Measurements from ENCODE around the gene TMEM45B.
"Not testable (repeated sequence)": the region's sequence is repeated elsewhere in the genome, so short reads cannot be mapped to it uniquely, and the experiment has no call there.

TMEM45B gene

GRCh38 chr11:129825380-129825779, 9.7 kb downstream of the TMEM45B start:
- Histone ChIP-seq H3K9me3 (ENCODE audit: control insufficient read depth, low read length) (no peaks in the 10 kb centered on the region), H3K27me3 (ENCODE audit: control insufficient read depth, insufficient read depth, low read length, poor library complexity, severe bottlenecking) (no peaks in the 10 kb centered on the region), H3K4me1 (ENCODE audit: control insufficient read depth, insufficient read depth, low read length) (no peaks in the 10 kb centered on the region), H3K27ac (ENCODE audit: insufficient read depth, low read depth, low read length, poor library complexity, severe bottlenecking) (no peak overlapping the region), H3K4me3 (ENCODE audit: insufficient read depth, low read depth, low read length) (no peak overlapping the region), H3K36me3 (ENCODE audit: control insufficient read depth, insufficient read depth, low read length) (no peaks in the 10 kb centered on the region)
- WGBS, 2 experiments = 86 to 95% methylated on average over 3 of the region's 4 CpGs

- Histone ChIP-seq H3K27me3 (ENCODE audit: control insufficient read depth, insufficient read depth, low read length, poor library complexity, severe bottlenecking) (no peaks in the 10 kb centered on the region), H3K9me3 (ENCODE audit: control insufficient read depth, low read length) (no peaks in the 10 kb centered on the region), H3K27ac (ENCODE audit: insufficient read depth, low read depth, low read length, poor library complexity, severe bottlenecking) (no peak overlapping the region), H3K4me3 (ENCODE audit: insufficient read depth, low read depth, low read length) (no peak overlapping the region), H3K4me1 (ENCODE audit: control insufficient read depth, insufficient read depth, low read length) (no peaks in the 10 kb centered on the region), H3K36me3 (ENCODE audit: control insufficient read depth, insufficient read depth, low read length) (no peaks in the 10 kb centered on the region)
- 89 to 92% methylated on average over 9 of the region's 9 CpGs for WGBS, 2 experiments
Observed at GRCh38 chr11:129828301-129828836, 12.7 kb downstream of the TMEM45B start.

- H3K4me3 ChIP-seq (ENCODE audit: insufficient read depth, low read depth, low read length); H3K27ac ChIP-seq (ENCODE audit: insufficient read depth, low read depth, low read length, poor library complexity, severe bottlenecking); H3K9me3 ChIP-seq (ENCODE audit: control insufficient read depth, low read length); H3K36me3 ChIP-seq (ENCODE audit: control insufficient read depth, insufficient read depth, low read length); H3K27me3 ChIP-seq (ENCODE audit: control insufficient read depth, insufficient read depth, low read length, poor library complexity, severe bottlenecking); H3K4me1 ChIP-seq (ENCODE audit: control insufficient read depth, insufficient read depth, low read length): not testable (repeated sequence)
Observed at GRCh38 chr11:129829497-129829896, 13.8 kb downstream of the TMEM45B start.

GRCh38 chr11:129831227-129831626, 15.6 kb downstream of the TMEM45B start:
- not testable (repeated sequence) for H3K9me3 ChIP-seq (ENCODE audit: control insufficient read depth, low read length); H3K4me1 ChIP-seq (ENCODE audit: control insufficient read depth, insufficient read depth, low read length); H3K27ac ChIP-seq (ENCODE audit: insufficient read depth, low read depth, low read length, poor library complexity, severe bottlenecking); H3K36me3 ChIP-seq (ENCODE audit: control insufficient read depth, insufficient read depth, low read length); H3K4me3 ChIP-seq (ENCODE audit: insufficient read depth, low read depth, low read length); H3K27me3 ChIP-seq (ENCODE audit: control insufficient read depth, insufficient read depth, low read length, poor library complexity, severe bottlenecking)
- WGBS, 2 experiments = 93 to 97% methylated on average over 4 of the region's 4 CpGs

GRCh38 chr11:129833260-129833659, 17.6 kb downstream of the TMEM45B start:
- H3K4me1 ChIP-seq (ENCODE audit: control insufficient read depth, insufficient read depth, low read length); H3K27ac ChIP-seq (ENCODE audit: insufficient read depth, low read depth, low read length, poor library complexity, severe bottlenecking); H3K27me3 ChIP-seq (ENCODE audit: control insufficient read depth, insufficient read depth, low read length, poor library complexity, severe bottlenecking); H3K9me3 ChIP-seq (ENCODE audit: control insufficient read depth, low read length); H3K4me3 ChIP-seq (ENCODE audit: insufficient read depth, low read depth, low read length); H3K36me3 ChIP-seq (ENCODE audit: control insufficient read depth, insufficient read depth, low read length): not testable (repeated sequence)
- WGBS, 2 experiments = 79 to 80% methylated on average over 6 of the region's 6 CpGs

- not testable (repeated sequence) for H3K27ac ChIP-seq (ENCODE audit: insufficient read depth, low read depth, low read length, poor library complexity, severe bottlenecking); H3K9me3 ChIP-seq (ENCODE audit: control insufficient read depth, low read length); H3K36me3 ChIP-seq (ENCODE audit: control insufficient read depth, insufficient read depth, low read length); H3K4me1 ChIP-seq (ENCODE audit: control insufficient read depth, insufficient read depth, low read length); H3K27me3 ChIP-seq (ENCODE audit: control insufficient read depth, insufficient read depth, low read length, poor library complexity, severe bottlenecking); H3K4me3 ChIP-seq (ENCODE audit: insufficient read depth, low read depth, low read length)
- 91 to 100% methylated on average over 1 of the region's 1 CpG for WGBS, 2 experiments
Observed at GRCh38 chr11:129836423-129836891, 20.8 kb downstream of the TMEM45B start.

GRCh38 chr11:129836979-129837378, 21.3 kb downstream of the TMEM45B start:
- H3K9me3 ChIP-seq (ENCODE audit: control insufficient read depth, low read length) = no peaks in the 10 kb centered on the region
- no peaks in the 10 kb centered on the region for H3K36me3 ChIP-seq (ENCODE audit: control insufficient read depth, insufficient read depth, low read length)
- H3K27ac ChIP-seq (ENCODE audit: insufficient read depth, low read depth, low read length, poor library complexity, severe bottlenecking) = no peak overlapping the region
- H3K4me3 ChIP-seq (ENCODE audit: insufficient read depth, low read depth, low read length) = no peak overlapping the region
- H3K4me1 ChIP-seq (ENCODE audit: control insufficient read depth, insufficient read depth, low read length) = no peaks in the 10 kb centered on the region
- 90 to 91% methylated on average over 7 to 9 of the region's 9 CpGs for WGBS, 2 experiments
- H3K27me3 ChIP-seq (ENCODE audit: control insufficient read depth, insufficient read depth, low read length, poor library complexity, severe bottlenecking) = no peaks in the 10 kb centered on the region

GRCh38 chr11:129840236-129840635, 24.6 kb downstream of the TMEM45B start:
- no peaks in the 10 kb centered on the region for H3K4me1 ChIP-seq (ENCODE audit: control insufficient read depth, insufficient read depth, low read length)
- H3K27me3 ChIP-seq (ENCODE audit: control insufficient read depth, insufficient read depth, low read length, poor library complexity, severe bottlenecking) = no peaks in the 10 kb centered on the region
- no peak overlapping the region for H3K27ac ChIP-seq (ENCODE audit: insufficient read depth, low read depth, low read length, poor library complexity, severe bottlenecking)
- no peak overlapping the region for H3K4me3 ChIP-seq (ENCODE audit: insufficient read depth, low read depth, low read length)
- no peaks in the 10 kb centered on the region for H3K9me3 ChIP-seq (ENCODE audit: control insufficient read depth, low read length)
- WGBS, 2 experiments = 82 to 86% methylated on average over 4 of the region's 4 CpGs
- no peaks in the 10 kb centered on the region for H3K36me3 ChIP-seq (ENCODE audit: control insufficient read depth, insufficient read depth, low read length)

- Histone ChIP-seq H3K9me3 (ENCODE audit: control insufficient read depth, low read length) (no peaks in the 10 kb centered on the region), H3K36me3 (ENCODE audit: control insufficient read depth, insufficient read depth, low read length) (no peaks in the 10 kb centered on the region), H3K27ac (ENCODE audit: insufficient read depth, low read depth, low read length, poor library complexity, severe bottlenecking) (no peak overlapping the region), H3K4me3 (ENCODE audit: insufficient read depth, low read depth, low read length) (no peak overlapping the region), H3K27me3 (ENCODE audit: control insufficient read depth, insufficient read depth, low read length, poor library complexity, severe bottlenecking) (no peaks in the 10 kb centered on the region), H3K4me1 (ENCODE audit: control insufficient read depth, insufficient read depth, low read length) (no peaks in the 10 kb centered on the region)
- WGBS, 2 experiments = 86 to 92% methylated on average over 1 to 2 of the region's 2 CpGs
Observed at GRCh38 chr11:129842138-129842537, 26.5 kb downstream of the TMEM45B start.

GRCh38 chr11:129846508-129847335, 31.1 kb downstream of the TMEM45B start:
- Histone ChIP-seq H3K4me3 (ENCODE audit: insufficient read depth, low read depth, low read length) (no peak overlapping the region), H3K27ac (ENCODE audit: insufficient read depth, low read depth, low read length, poor library complexity, severe bottlenecking) (no peak overlapping the region), H3K27me3 (ENCODE audit: control insufficient read depth, insufficient read depth, low read length, poor library complexity, severe bottlenecking) (no peaks in the 10 kb centered on the region), H3K36me3 (ENCODE audit: control insufficient read depth, insufficient read depth, low read length) (no peaks in the 10 kb centered on the region), H3K4me1 (ENCODE audit: control insufficient read depth, insufficient read depth, low read length) (no peaks in the 10 kb centered on the region), H3K9me3 (ENCODE audit: control insufficient read depth, low read length) (no peaks in the 10 kb centered on the region)
- WGBS, 2 experiments = 92% methylated on average over 5 to 6 of the region's 6 CpGs
